Measurements from ENCODE around the gene ZNF397.

- no peak for TF ChIP-seq CTCF (IDR thresholded peaks at IDR 0.05; ENCODE audit: borderline replicate concordance, extremely low read depth, low read length, poor library complexity, severe bottlenecking)
- no peak for TF ChIP-seq EZH2 (IDR thresholded peaks at IDR 0.05; ENCODE audit: borderline replicate concordance, low read depth, low read length, severe bottlenecking)
These were observed 49.4 kb downstream of the ZNF397 start, which contains the start of gene ZSCAN30 for GRCh38 chr18:35290094-35290735.

All from DND-41 (cell line).